Measurements from ENCODE around the gene MTHFD2.
"Not testable (repeated sequence)": the region's sequence is repeated elsewhere in the genome, so short reads cannot be mapped to it uniquely, and the experiment has no call there.

MTHFD2 gene

DNA sequence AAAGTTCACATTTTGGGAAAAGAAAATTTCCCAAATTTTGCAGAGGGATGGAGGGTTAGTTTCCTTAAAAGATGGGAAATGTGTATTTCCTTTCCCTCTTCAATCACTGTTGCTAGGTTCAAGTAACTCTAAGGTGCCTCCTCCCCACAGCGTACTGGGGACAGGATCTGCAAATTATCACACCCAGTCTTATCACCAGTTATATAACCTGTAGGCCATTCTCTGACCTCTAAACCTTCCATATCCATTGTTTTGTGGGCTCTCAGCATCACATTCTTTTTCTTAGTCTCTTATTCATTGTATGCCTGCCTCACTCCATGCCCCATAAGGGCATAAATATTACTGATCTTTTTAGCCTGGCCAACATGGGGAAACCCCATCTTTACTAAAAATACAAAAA lies 3.6 kb upstream of the MTHFD2 start:
- no peak for DNase-seq (ENCODE audit: low read depth, low spot score)
- H3K27ac ChIP-seq: no peak overlapping the region

DNA sequence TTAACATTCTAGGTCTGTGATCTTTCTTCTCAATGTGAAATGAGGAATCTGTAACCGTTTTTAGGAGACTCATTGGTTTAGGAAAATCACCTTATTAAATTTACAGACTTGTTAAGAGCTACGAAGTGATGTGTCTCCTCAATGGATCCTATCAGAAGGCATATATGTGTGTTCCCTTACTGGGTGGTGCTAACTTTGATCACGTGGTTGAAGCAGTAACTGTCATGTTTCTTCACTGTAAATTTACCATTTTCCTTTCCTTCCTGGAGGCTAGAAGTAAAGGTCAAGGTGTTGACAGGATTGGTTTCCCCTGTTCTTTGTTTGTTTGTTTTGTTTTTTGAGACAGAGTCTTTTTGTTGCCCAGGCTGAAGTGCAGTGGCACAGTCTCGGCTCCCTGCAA lies 1.4 kb upstream of the MTHFD2 start:
- no peak overlapping the region for H3K27ac ChIP-seq
- no peak for DNase-seq (ENCODE audit: low read depth, low spot score)

DNA sequence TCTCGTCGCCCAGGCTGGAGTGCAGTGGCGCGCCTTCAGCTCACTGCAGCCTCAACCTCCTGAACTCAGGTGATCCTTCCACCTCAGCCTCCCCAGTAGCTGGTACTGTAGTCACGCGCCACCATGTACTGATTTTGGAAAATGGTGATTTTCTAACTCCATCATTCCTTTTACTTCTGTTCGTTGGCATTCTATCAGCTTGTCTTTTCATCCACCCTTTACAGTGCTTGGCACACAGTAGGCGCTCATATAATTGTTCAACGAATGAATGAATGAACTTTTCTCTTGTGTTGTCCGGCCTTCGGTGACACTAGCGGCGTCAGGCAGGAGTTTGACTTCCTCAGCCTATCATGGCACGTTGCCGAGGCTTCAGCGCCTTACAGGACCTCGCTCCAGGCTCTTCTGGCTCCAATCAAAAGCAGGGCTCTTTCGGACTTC lies 373 bp upstream of the MTHFD2 start:
- no peak for DNase-seq (ENCODE audit: low read depth, low spot score)
- peak overlapping the region; percentile 95 for H3K27ac ChIP-seq

DNA sequence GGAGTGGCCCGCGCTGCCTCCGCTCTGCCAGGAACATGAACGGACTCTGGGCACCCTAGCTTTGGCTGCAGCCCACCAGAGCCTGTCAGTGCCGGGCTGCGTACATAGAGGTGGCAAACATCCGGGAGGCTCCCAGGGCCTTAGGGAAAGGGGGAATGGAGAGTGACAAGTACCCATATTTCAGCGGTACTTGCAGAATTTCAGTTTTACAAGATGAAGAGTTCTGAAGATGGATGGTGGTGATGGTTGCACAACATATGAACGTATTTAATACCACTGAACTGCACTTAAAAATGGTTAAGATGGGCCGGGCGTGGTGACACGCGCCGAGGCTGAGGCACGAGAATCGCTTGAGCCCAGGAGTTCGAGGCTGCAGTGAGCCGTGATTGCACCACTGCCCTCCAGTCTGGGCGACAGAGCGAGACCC lies 873 bp downstream of the MTHFD2 start:
- peak overlapping the region; percentile 95 for H3K27ac ChIP-seq
- no peak for DNase-seq (ENCODE audit: low read depth, low spot score)

DNA sequence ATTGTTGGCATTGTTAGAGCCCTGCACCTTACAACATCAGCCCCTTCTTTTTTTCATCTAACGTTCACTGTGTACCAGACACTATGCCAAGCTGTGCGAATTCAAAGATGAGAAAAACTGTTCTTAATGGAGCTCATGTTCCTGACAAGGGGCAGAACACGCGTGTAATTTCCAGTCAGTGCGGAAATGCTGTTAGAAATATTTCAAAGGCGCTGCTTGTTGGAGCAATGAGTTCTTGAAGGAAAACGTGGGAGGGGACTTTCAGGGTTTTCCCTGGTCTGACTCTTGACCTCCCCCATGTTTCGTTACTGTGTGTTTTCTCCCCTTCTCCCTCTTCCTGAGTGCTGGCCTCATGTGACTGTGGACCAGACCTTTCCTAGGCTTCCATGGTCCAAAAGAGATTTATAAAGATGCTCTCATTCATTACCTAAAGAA lies 1.5 kb downstream of the MTHFD2 start:
- DNase-seq (ENCODE audit: low read depth, low spot score): no peak
- H3K27ac ChIP-seq: peak overlapping the region; percentile 95

DNA sequence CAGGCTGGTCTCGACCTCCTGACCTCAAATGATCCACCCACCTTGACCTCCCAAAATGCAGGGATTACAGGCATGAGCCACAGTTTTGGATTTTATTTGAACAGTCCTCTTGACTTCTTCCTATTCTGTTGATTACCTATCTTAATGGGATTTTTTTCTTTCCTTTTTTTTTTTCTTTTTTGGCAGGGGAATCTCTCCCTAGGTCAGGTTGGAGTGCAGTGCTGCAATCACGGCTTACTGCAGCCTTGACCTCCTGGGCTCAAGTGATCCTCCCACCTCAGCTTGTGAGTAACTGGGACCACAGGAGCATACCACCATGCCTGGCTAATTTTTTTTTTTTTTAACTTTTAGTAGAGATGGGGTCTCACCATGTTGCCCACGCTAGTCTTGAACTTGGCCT lies 2.8 kb downstream of the MTHFD2 start:
- DNase-seq (ENCODE audit: low read depth, low spot score): no peak
- no peak overlapping the region for H3K27ac ChIP-seq

DNA sequence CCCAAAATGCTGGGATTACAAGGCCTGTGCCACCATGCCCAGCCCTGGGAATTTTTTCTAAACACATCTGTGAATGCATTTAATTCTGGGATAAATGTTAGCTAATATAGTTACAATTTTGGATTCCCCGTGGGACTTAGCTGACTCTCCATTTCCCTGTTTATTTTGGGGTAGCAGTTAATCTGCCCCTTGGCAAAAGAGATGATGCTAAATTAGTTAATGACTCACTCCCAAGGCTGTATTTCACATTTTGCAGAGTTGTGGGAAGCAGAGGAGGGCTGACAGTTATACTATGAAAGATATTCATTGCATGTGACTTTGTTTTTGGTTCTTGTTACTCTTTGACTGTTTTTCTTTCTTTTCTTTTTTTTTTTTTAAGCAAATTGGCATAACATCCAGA lies 3.2 kb downstream of the MTHFD2 start:
- H3K27ac ChIP-seq: no peak overlapping the region

DNA sequence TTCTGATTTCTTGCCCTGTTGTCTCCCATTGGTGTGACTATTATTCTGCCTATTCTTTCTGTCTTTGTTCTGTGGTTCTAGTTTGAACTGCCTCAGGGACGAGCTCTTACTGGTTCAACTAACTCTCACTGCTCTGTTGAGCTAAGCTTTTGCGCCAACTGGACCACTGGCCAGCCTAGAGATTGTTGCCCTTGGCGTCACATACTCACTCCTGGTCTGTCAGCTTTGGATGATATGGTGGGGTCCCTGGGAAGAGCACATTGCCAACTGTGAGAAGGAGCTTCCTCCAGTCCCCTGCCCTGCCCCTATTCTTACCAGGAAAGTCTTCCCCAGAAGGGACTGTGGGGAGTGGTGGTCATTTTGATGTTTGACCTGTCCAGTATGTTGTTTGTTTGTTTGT lies 6.0 kb downstream of the MTHFD2 start:
- DNase-seq (ENCODE audit: low read depth, low spot score): no peak
- peak overlapping the region; percentile 55 for H3K27ac ChIP-seq

More for the DNA sequence above, 3.2 kb downstream of the MTHFD2 start:
- DNase-seq (ENCODE audit: low read depth, low spot score): no peak

DNA sequence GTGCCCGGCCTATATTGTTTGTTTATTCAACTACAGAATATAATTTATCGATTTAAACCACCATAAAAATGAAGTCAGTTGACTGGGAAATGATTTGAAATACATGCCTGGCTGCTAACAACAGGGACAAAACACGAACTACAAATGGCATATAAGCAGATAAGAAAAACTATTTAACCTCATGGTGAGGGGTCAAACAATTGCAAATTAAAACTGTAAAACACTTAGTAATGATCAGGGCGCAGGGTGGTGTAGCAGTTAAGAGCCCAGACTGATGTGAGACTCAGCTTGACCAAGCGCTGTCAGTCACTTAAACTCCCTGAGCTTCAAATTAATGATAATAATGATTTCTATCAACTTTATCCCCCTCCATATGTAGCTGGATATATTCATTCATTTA lies 6.7 kb downstream of the MTHFD2 start:
- H3K27ac ChIP-seq: peak overlapping the region; percentile 55
- no peak for DNase-seq (ENCODE audit: low read depth, low spot score)

DNA sequence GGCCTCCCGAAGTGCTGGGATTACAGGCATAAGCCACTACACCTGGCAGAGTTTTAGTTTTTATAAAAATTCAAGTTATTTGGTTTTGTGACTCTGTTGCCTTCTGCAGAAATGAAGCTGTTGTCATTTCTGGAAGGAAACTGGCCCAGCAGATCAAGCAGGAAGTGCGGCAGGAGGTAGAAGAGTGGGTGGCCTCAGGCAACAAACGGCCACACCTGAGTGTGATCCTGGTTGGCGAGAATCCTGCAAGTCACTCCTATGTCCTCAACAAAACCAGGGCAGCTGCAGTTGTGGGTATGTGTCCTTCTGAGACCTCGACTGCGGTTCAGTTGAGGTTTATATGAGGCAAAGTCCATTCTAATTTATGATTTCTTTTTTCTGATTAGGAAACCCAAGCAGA lies 7.2 kb downstream of the MTHFD2 start:
- H3K27ac ChIP-seq: peak overlapping the region; percentile 55
- DNase-seq (ENCODE audit: low read depth, low spot score): no peak

DNA sequence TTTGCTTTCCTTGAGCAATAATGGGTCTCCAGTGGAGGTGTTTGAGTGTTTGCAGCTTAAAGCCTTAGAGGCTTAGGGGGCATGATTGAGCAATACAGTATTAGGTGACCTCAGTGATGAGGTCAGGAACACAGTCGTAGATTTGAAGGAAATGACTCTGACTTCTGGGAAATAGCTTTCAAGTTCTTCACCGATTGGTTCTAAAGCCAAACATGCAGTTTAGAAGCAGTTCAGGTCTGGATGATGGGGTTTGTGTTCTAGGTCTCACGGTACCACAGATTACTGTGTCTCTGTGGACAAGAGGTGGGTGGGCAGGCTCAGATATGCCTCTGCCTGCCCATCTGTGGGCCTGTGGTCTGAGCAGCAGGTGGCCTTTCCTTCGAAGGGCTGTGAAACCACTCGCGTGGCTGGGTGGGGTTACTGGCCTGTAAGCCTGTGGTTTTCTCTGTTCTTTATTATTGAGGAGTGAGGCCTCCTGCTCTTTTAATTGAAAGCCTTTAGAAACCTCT lies 7.8 kb downstream of the MTHFD2 start:
- H3K27ac ChIP-seq: peak overlapping the region; percentile 55
- no peak for DNase-seq (ENCODE audit: low read depth, low spot score)

DNA sequence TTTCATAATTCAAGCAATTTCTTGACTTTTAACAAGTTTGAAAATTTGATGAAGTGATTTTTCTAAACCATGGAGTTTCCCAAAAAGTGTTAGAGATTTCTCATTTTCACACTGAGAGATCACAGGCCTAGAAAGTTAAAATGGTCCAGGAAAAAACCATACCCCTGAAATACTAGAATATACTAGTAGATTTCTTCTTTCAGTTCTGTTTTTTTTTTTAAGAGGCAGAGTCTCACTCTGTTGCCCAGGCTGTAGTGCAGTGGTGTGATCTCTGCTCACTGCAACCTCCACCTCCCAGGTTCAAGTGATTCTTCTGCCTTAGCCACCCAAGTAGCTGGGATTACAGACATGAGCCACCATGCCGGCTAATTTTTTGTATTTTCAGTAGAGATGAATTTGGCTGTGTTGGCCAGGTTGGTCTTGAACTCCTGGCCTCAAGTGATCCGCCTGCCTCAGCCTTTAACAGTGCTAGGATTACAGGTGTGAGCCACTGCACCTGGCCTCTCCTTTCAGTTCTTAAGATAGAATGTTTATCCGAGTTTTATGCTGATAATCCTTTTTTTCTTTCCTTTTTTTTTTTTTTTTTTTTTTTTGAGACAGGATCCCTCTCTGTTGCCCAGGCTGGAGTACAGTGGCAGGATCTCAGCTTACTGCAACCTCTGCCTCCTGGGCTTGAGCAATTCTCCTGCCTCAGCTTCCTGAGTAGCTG lies 14.4 kb downstream of the MTHFD2 start:
- no peak overlapping the region for H3K27ac ChIP-seq
- no peak for DNase-seq (ENCODE audit: low read depth, low spot score)

DNA sequence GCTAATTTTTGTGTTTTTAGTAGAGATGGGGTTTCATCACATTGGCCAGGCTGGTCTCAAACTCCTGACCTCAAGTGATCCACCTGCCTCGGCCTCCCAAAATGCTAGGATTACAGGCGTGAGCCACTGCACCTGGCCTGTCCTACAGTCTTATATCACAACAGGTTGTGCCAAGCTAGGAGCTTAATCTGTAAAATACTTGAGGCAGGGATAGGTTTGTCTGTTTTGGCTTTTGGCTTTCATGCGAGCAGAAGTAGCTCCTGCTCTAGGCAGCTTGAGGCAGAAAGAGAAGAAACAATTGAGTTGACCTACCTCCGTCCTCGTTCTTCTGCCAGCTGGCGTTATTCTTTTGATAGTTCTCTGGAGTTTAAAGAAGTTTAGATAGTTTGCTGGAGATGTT lies 17.4 kb downstream of the MTHFD2 start:
- DNase-seq (ENCODE audit: low read depth, low spot score); H3K27ac ChIP-seq: not testable (repeated sequence)

DNA sequence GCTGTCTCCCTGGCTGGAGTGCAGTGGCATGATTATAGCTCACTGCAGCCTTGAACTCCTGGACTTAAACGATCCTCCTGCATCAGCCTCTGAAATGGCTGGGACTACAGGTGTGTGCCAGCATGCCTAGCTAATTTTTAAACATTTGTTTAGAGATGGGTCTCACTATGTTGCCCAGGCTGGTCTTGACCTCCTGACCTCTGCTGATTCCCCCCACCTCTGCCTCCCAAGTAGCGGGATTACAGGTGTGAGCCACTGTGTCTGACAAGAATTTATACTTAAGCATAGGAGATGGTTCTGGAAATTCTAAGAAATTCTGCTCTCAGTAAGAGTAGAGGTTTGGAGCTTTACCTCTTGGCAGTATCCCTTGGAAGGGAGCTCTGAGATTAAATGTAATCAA lies 18.2 kb downstream of the MTHFD2 start:
- DNase-seq (ENCODE audit: low read depth, low spot score): no peak
- no peak overlapping the region for H3K27ac ChIP-seq

DNA sequence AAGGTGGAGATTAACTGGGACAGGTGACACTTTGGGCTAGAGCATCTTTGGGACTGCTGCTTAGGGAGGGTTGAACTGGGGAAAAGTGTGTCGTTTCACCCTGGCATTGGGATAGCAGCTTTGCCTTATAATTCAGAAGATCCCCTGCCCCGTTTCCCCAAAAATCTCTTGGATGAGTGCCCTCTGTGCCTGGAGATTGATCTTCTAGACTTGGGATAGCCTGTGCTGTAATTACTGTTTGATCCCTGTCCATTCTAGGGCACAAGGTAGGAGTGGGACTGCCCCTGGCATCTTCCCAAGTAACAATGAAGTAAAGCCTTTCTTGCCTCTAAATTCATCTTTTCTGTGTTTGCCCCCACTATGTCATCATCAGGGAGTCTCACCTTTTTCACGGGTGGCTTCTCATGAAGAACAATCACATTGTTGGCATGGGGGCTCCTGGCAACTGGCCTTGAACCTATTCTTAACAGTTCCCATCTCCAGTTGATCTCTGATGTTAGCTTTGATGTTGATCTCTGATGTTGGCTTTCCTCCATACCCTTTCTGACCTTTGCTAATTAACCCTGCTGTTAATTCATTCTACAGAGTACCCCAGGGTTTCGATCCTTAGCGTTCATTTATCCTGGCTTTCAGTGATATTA lies 21.6 kb downstream of the MTHFD2 start:
- no peak for DNase-seq (ENCODE audit: low read depth, low spot score)
- no peak overlapping the region for H3K27ac ChIP-seq

DNA sequence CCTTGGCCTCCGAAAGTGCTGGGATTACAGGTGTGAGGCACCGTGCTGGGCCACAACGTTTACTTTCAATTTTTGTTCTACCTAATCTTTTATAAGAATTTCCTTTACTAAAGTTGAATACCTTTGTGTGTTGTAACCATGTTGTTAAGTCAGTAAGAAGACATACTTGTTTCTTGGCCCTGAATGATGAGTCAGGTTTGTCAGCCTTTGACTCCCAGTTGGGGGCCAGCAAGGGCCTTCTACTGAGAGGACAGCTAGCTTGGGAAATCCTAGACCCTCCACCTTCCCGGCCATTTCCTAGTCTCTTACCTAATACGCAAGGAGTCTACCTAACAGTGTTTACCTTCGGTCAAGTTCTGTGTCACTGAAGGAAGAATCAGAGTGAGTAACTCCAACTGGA lies 22.7 kb downstream of the MTHFD2 start:
- DNase-seq (ENCODE audit: low read depth, low spot score): no peak
- H3K27ac ChIP-seq: no peak overlapping the region

DNA sequence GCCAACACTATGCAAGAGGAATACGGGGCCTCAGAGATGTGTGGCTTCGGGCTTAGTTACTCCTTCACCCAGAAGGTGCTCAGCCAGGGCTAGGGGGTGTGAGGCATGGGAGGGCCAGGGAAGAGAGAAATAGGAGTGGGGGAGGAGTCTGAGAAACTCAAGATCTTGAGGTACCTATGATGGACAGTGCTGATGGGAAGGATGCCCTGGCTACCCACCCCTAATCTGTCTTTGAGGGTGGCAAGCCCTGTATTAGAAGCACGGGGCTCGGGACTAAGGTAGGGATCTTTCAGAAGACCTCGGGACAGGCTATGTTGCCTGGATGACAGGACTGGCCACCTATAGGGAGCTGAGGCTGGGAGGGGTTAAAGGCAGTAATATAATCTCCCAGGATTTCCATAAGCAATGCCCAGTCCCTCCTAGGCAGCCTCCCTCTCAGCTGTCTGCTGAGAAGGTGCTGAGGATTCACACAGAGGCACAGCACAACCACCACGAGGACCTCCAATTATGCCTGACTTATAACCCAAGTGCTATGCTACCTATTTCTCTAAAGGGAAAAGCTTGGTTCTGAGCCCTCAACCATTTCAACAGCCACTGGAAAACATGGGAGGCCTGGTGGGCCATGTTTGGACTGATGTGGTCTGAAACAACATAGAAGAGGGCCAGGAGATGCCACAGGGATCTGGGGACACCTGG lies 23.3 kb downstream of the MTHFD2 start:
- no peak for DNase-seq (ENCODE audit: low read depth, low spot score)
- H3K27ac ChIP-seq: no peak overlapping the region

DNA sequence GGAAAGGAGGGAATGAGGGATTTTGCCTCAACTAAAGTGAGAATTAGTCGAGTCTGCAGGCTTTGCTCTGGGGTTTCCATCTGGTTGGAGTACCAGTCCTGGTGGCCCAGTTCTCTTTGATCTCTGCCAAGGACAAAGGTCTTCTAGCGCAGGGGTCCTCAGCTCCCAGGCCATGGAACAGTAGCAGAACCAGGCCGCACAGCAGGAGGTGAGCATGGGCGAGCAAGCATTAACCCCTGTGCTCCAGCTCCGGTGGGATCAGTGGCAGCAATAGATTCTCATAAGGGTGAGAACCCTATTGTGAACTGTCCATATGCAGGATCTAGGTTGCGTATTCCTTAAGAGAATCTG lies 23.9 kb downstream of the MTHFD2 start:
- DNase-seq (ENCODE audit: low read depth, low spot score): no peak
- H3K27ac ChIP-seq: no peak overlapping the region

DNA sequence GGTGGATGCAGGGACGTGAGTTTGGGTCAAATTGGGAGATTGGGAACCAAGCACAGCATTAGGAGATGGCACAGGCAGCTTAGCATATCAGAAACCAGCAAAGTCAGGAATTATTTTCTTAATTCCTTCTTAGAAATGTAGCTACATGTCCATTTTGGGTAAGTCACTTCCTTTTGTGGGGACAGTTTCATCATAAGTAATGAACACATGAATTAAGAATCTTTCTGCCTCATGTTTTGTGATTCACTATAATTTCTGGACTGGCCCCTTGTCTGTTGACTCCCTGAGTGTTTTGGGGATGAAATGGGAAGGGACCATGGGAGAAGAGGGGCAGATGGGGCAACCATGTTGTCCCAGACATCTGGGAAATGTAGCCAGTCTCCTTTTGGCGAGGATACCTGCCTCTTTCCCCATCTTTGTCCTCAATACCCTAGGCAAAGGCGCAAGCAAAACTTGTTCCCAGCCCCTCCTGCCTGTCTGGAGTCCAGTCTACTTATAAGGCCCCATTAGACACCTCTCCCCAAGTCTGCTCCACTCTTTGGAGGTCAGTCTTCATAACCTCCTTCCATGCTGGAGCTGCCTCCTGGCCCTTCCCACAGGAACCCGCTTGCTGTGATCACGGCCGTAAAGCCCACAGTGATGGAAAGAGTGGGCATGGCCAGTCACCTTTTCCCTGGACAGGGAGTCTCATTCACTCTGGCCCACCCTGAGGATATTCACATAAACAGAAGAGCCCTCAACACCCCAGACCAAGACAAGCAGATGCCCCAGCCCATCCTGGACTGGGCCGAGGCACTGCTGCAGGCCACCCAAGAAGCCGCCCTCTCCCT lies 25.7 kb downstream of the MTHFD2 start:
- DNase-seq (ENCODE audit: low read depth, low spot score): no peak
- peak overlapping the region; percentile 51 for H3K27ac ChIP-seq

DNA sequence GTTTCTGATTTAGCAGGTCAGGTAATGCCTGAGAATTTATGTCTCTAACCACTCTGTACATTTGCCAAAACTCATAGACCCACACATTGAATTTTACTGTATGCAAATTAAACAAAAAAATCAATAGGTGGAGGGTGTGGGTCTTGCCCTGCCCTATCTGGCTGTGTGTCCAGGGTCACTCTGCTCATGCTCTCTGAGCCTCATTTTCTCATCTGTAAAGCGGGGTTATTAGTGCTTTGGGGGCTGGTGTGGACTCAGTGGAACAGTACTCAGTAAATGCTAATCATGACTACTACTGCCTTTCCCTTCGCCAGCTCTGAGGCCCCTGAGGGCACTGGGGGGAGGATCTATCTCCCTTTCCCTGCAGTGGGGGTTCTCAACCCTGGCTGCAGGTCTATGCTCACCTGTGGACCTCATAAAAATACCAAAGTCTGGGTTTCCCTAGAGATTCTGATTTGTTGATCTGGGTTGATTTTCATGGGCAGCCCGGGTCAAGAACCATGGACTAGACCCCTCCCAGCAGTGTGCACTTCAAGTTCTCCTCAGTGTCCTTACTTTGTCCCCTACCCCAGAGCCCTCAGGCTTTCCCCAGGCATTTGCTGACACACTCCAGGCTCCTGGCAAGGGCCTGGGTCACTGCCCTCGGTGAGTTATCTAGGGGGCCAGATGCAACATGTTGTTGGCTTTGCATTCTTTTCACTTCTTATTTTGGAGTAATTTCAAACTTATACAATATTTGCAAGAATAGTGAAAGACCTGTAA lies 27.5 kb downstream of the MTHFD2 start:
- no peak for DNase-seq (ENCODE audit: low read depth, low spot score)
- H3K27ac ChIP-seq: peak overlapping the region; percentile 31
